HT-29 (cell line): ENCODE results near the gene RANBP6. TPM values are rescaled to one million over a fixed set of nuclear protein-coding genes. Genes with fewer than 3 reads are reported as not detected.

Experiments
- DNase-seq: peaks from one replicate; pipeline ENCODE4 v3.0.0-alpha.2; 2015; ENCODE audit warnings: low spot score
- small RNA-seq: library from RNA; depleted of rRNA; stranded (forward); fragments of <200 nt; gene quantifications from one replicate; pipeline ENCODE3, GENCODE V24; 2014
- total RNA-seq: library from RNA; depleted of rRNA; stranded (reverse); fragments of >200 nt; shearing (Covaris generic); gene quantifications from 2 replicates; pipeline ENCODE4 v1.2.3, GENCODE V29; 2014; rRNA removed

Gene RANBP6
- total RNA-seq, 1 experiment from 2014 or later: 5.2 TPM

GRCh38 chr9:6007058-6007769 is 8.2 kb downstream of the RANBP6 start:
- peak; percentile 82 for DNase-seq

DNA sequence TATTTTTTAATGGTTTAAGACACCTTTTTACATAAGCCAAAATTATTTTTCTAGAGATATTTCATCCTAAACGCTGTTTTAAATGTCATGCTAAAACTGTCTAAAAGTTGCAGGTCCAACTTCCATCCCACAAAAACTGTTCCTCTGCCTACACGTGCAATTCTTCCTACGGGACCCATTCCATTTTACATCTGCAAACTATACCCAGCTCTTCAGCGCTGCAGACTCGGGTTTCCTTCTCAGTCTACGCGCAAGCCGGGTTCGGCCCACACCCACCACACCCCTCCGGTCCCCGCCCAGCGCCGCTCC is 8.7 kb downstream of the RANBP6 start:
- no peak for DNase-seq

DNA sequence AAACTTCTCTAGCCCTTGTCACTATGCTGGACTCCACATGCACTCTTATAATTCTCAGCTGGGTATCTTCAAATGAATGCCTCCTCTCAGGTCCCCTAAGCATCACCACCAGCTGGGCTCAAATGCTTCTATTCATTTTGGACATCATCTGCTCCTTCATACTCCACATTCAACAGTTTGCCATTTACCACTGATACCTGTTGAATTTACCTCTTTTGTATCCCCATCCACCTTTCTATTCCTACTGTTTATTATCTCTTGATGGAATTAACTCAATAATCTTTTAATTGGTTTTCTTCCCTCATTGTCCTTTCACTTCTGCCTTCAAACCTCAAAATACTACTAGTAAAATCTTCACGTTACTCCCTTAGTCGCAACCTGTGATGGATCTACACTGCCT is 14.5 kb downstream of the RANBP6 start:
- no peak for DNase-seq

DNA sequence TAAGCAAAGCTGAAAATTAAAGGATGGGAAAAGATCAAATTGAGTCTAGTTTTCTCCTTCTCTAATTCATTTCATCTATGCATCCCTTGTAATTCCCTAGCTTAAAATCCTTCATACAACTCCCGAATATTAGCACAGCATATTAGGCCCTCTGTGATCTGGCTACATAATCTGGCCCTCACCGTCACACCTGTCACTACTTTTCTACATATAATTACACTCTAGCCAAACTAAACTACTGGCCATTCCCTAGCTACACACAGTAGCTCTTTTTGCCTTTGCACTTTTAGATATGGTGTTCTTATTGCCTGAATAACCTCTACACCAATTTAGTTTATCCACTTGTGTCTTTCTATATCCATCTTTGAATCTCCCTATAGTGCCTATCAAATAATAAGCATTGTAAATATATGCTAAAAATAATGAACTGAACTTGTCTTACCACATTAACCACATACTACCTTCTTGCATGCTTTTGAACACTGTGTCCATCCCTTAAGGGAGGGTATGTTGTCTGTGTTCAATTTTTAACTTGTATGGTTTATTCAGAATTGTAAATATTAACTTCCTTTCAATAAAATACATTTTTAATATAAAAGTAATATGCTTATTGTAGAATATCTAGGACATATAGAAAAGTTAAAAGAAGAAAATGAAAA is 15.9 kb downstream of the RANBP6 start:
- no peak for DNase-seq

GRCh38 chr9:5994493-5994892 is 20.9 kb downstream of the RANBP6 start:
- no peak for DNase-seq

- no peak for DNase-seq
These were observed 27.2 kb downstream of the RANBP6 start for GRCh38 chr9:5988265-5988664.

DNA sequence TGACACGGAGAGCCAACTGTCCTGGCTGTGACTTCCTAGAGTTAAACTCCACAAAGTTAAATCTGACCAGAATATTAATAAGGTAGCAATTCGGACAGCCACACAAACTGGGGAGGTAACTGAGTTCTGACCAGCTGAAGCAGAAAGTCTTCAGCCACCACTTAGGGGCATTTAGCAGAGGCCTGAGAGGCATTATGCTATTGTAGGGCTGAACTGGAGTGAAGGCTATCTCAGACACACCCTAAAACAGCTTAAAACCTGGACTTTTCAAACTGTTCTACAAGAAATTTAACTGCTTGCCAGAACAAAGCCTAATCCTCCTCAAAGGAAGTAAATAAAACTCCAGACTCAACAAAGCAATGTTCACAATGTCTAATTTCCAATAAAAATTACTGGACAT is 32.4 kb downstream of the RANBP6 start:
- DNase-seq: no peak

- no peak for DNase-seq
These were observed 33.1 kb downstream of the RANBP6 start for GRCh38 chr9:5982317-5982716.

DNA sequence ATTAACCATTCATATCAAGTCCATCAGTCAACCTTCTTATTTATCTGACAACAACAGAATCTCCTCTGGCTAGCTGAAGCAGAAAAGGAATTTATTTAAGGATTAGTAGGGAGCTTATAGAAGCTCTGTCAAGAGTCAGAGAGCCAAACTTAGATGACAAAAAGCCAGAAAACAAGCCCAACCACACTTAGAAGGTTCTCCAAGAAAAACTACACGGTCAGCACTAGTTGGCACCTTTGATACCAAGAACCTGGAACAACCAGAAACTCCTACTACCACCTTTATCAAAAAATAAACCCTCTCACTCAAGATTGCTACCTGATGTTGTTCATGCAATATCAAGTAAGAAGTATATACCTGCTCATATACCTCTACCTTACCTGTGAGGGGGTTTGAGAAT is 36.9 kb downstream of the RANBP6 start:
- no peak for DNase-seq

DNA sequence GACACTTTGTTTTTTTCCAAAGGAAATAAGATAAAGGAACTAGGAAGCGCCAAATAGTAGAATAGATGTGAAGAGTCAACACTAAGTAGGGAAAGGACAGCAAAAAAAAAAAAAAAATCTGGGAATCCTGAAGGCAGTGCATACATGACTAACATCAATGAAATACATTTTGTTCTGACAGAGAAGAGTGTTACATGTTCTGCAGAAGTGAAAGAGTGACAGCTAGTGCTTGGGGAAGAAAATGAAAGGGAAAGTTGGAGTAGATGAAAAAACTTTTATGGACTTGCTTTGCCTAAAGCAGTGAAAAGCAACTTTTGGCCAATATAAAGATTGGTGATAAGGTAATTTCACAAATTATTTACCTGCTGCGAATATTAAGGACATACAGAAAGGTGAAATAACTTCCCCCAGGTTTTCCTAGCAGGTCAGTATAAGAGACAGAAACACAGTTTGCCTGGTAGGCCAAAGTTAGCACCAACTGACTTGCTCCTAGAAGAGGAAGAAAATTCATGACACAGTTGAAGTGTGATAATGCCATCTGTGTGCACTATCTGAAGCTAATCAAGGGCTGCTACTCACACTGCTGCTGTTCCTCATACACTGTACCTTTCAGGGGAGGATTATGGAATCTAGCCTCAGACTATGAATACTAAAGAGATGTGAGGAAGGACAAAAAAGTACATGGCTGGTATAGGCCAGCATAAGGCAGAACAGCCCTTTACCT is 38.6 kb downstream of the RANBP6 start:
- no peak for DNase-seq

- no peak for DNase-seq
These were observed 43.7 kb downstream of the RANBP6 start for GRCh38 chr9:5971740-5972139.

Small RNAs within 50 kb of the gene (small RNA-seq; reads per million reads assigned to genes)
- gene MIR4665: not detected

Other genes with a start within 250 kb of the RANBP6 start
- 75.8 and 85.6 TPM in 2 replicates for gene ERMP1, start 182.5 kb downstream of the RANBP6 start, total RNA-seq
- not detected in 2 replicates for gene MLANA, start 124.7 kb downstream of the RANBP6 start, total RNA-seq
- 0.03 and 0.05 TPM in 2 replicates for gene IL33, start 200.2 kb upstream of the RANBP6 start, total RNA-seq